ENCODE results near the gene RPS3A. TPM values are rescaled to one million over a fixed set of nuclear protein-coding genes. Genes with fewer than 3 reads are reported as not detected.
"Not testable (repeated sequence)": the region's sequence is repeated elsewhere in the genome, so short reads cannot be mapped to it uniquely, and the experiment has no call there.

Gene RPS3A
- total RNA-seq: 1,000 to 10,000 TPM; 2,226 to 2,409 (median 2,351) TPM

GRCh38 chr4:151099229-151099975, at the start of gene RPS3A:
RPS3A (plus strand) TSS chr4:151099628; CDS start chr4:151099653, 25 bp downstream.
- no peaks in the 10 kb centered on the region for H3K9me3 Mint-ChIP-seq
- peaks cover 37% of the 10 kb centered on the region for H3K36me3 Mint-ChIP-seq (ENCODE audit: insufficient read depth)
- peak within 1 kb of the TSS; percentile 99 for H3K4me3 Mint-ChIP-seq
- DNase-seq: peak; percentile 97
- peak; percentile 92 for ATAC-seq
- peaks cover 34% of the 10 kb centered on the region for H3K4me1 Mint-ChIP-seq (ENCODE audit: low read depth)
- no peaks in the 10 kb centered on the region for H3K27me3 Mint-ChIP-seq (ENCODE audit: low read depth)

GRCh38 chr4:151052785-151053184, 46.6 kb upstream of the RPS3A start:
- ATAC-seq: no peak

GRCh38 chr4:151055539-151055938, 43.9 kb upstream of the RPS3A start:
- Mint-ChIP-seq H3K4me1 (ENCODE audit: low read depth) (no peaks in the 10 kb centered on the region), H3K9me3 (no peaks in the 10 kb centered on the region), H3K36me3 (ENCODE audit: insufficient read depth) (no peaks in the 10 kb centered on the region), H3K27me3 (ENCODE audit: low read depth) (no peaks in the 10 kb centered on the region), H3K4me3 (no peak overlapping the region)
- ATAC-seq (no peak), DNase-seq (no peak)

More at GRCh38 chr4:151052785-151053184, 46.6 kb upstream of the RPS3A start:
- no peaks in the 10 kb centered on the region for H3K9me3 Mint-ChIP-seq
- H3K27me3 Mint-ChIP-seq (ENCODE audit: low read depth): no peaks in the 10 kb centered on the region
- DNase-seq: no peak
- H3K4me3 Mint-ChIP-seq: no peak overlapping the region
- no peaks in the 10 kb centered on the region for H3K36me3 Mint-ChIP-seq (ENCODE audit: insufficient read depth)
- H3K4me1 Mint-ChIP-seq (ENCODE audit: low read depth): no peaks in the 10 kb centered on the region

- not testable (repeated sequence) for H3K4me1 Mint-ChIP-seq (ENCODE audit: low read depth); H3K9me3 Mint-ChIP-seq; ATAC-seq; H3K4me3 Mint-ChIP-seq; H3K36me3 Mint-ChIP-seq (ENCODE audit: insufficient read depth); H3K27me3 Mint-ChIP-seq (ENCODE audit: low read depth); DNase-seq
Observed at GRCh38 chr4:151063143-151063542, 36.3 kb upstream of the RPS3A start.

- ATAC-seq: no peak
- H3K4me1 Mint-ChIP-seq (ENCODE audit: low read depth): no peaks in the 10 kb centered on the region
- no peaks in the 10 kb centered on the region for H3K9me3 Mint-ChIP-seq
- no peaks in the 10 kb centered on the region for H3K36me3 Mint-ChIP-seq (ENCODE audit: insufficient read depth)
- H3K4me3 Mint-ChIP-seq: no peak overlapping the region
- peaks cover 8% of the 10 kb centered on the region for H3K27me3 Mint-ChIP-seq (ENCODE audit: low read depth)
- DNase-seq: no peak
Observed at GRCh38 chr4:151067316-151067970, 32.0 kb upstream of the RPS3A start.

GRCh38 chr4:151074416-151074916, 25.0 kb upstream of the RPS3A start:
- Mint-ChIP-seq H3K9me3 (no peaks in the 10 kb centered on the region), H3K4me1 (ENCODE audit: low read depth) (no peaks in the 10 kb centered on the region), H3K27me3 (ENCODE audit: low read depth) (peaks cover 8% of the 10 kb centered on the region), H3K4me3 (no peak overlapping the region), H3K36me3 (ENCODE audit: insufficient read depth) (no peaks in the 10 kb centered on the region)
- no peak for DNase-seq
- ATAC-seq: no peak

- not testable (repeated sequence) for H3K4me3 Mint-ChIP-seq; H3K4me1 Mint-ChIP-seq (ENCODE audit: low read depth); DNase-seq; H3K9me3 Mint-ChIP-seq; H3K27me3 Mint-ChIP-seq (ENCODE audit: low read depth); H3K36me3 Mint-ChIP-seq (ENCODE audit: insufficient read depth)
- ATAC-seq: peak; percentile 53 to 72
Observed at GRCh38 chr4:151077978-151078377, 21.4 kb upstream of the RPS3A start.

- H3K27me3 Mint-ChIP-seq (ENCODE audit: low read depth): peaks cover 5% of the 10 kb centered on the region
- H3K9me3 Mint-ChIP-seq: no peaks in the 10 kb centered on the region
- no peaks in the 10 kb centered on the region for H3K4me1 Mint-ChIP-seq (ENCODE audit: low read depth)
- H3K36me3 Mint-ChIP-seq (ENCODE audit: insufficient read depth): no peaks in the 10 kb centered on the region
- no peak for ATAC-seq
- no peak overlapping the region for H3K4me3 Mint-ChIP-seq
- no peak for DNase-seq
Observed at GRCh38 chr4:151087467-151087866, 12.0 kb upstream of the RPS3A start.

- H3K4me1 Mint-ChIP-seq (ENCODE audit: low read depth): peaks cover 2% of the 10 kb centered on the region
- no peak for ATAC-seq
- H3K27me3 Mint-ChIP-seq (ENCODE audit: low read depth): peaks cover 8% of the 10 kb centered on the region
- DNase-seq: no peak
- no peak overlapping the region for H3K4me3 Mint-ChIP-seq
- no peaks in the 10 kb centered on the region for H3K9me3 Mint-ChIP-seq
- no peaks in the 10 kb centered on the region for H3K36me3 Mint-ChIP-seq (ENCODE audit: insufficient read depth)
Observed at GRCh38 chr4:151091047-151091446, 8.4 kb upstream of the RPS3A start.

GRCh38 chr4:151092488-151092887, 6.9 kb upstream of the RPS3A start:
- DNase-seq (no peak), ATAC-seq (no peak)
- Mint-ChIP-seq H3K4me3 (no peak overlapping the region), H3K27me3 (ENCODE audit: low read depth) (peaks cover 4% of the 10 kb centered on the region), H3K4me1 (ENCODE audit: low read depth) (peaks cover 2% of the 10 kb centered on the region), H3K36me3 (ENCODE audit: insufficient read depth) (no peaks in the 10 kb centered on the region), H3K9me3 (no peaks in the 10 kb centered on the region)

GRCh38 chr4:151093203-151093602, 6.2 kb upstream of the RPS3A start:
- DNase-seq (no peak), ATAC-seq (no peak)
- peaks cover 7% of the 10 kb centered on the region for H3K4me1 Mint-ChIP-seq (ENCODE audit: low read depth)
- H3K36me3 Mint-ChIP-seq (ENCODE audit: insufficient read depth): no peaks in the 10 kb centered on the region
- H3K27me3 Mint-ChIP-seq (ENCODE audit: low read depth): peaks cover 4% of the 10 kb centered on the region
- no peaks in the 10 kb centered on the region for H3K9me3 Mint-ChIP-seq
- no peak overlapping the region for H3K4me3 Mint-ChIP-seq

- H3K9me3 Mint-ChIP-seq: no peaks in the 10 kb centered on the region
- no peak for DNase-seq
- ATAC-seq: no peak
- no peaks in the 10 kb centered on the region for H3K36me3 Mint-ChIP-seq (ENCODE audit: insufficient read depth)
- peaks cover 4% of the 10 kb centered on the region for H3K27me3 Mint-ChIP-seq (ENCODE audit: low read depth)
- peaks cover 14% of the 10 kb centered on the region for H3K4me1 Mint-ChIP-seq (ENCODE audit: low read depth)
- no peak overlapping the region for H3K4me3 Mint-ChIP-seq
Observed at GRCh38 chr4:151094290-151094751, 5.1 kb upstream of the RPS3A start.

GRCh38 chr4:151095142-151095541, 4.3 kb upstream of the RPS3A start:
- H3K27me3 Mint-ChIP-seq (ENCODE audit: low read depth): peaks cover 4% of the 10 kb centered on the region
- ATAC-seq (no peak), DNase-seq (no peak)
- peaks cover 6% of the 10 kb centered on the region for H3K36me3 Mint-ChIP-seq (ENCODE audit: insufficient read depth)
- H3K9me3 Mint-ChIP-seq: no peaks in the 10 kb centered on the region
- H3K4me3 Mint-ChIP-seq: no peak overlapping the region
- H3K4me1 Mint-ChIP-seq (ENCODE audit: low read depth): peaks cover 15% of the 10 kb centered on the region

GRCh38 chr4:151097759-151098158, 1.7 kb upstream of the RPS3A start:
- no peak overlapping the region for H3K4me3 Mint-ChIP-seq
- ATAC-seq (no peak), DNase-seq (no peak)
- no peaks in the 10 kb centered on the region for H3K9me3 Mint-ChIP-seq
- peaks cover 31% of the 10 kb centered on the region for H3K4me1 Mint-ChIP-seq (ENCODE audit: low read depth)
- peaks cover 4% of the 10 kb centered on the region for H3K27me3 Mint-ChIP-seq (ENCODE audit: low read depth)
- peaks cover 27% of the 10 kb centered on the region for H3K36me3 Mint-ChIP-seq (ENCODE audit: insufficient read depth)

GRCh38 chr4:151098979-151099228, 524 bp upstream of the RPS3A start:
- peaks cover 32% of the 10 kb centered on the region for H3K4me1 Mint-ChIP-seq (ENCODE audit: low read depth)
- no peaks in the 10 kb centered on the region for H3K9me3 Mint-ChIP-seq
- ATAC-seq (no peak), DNase-seq (no peak)
- peak overlapping the region; percentile 99 for H3K4me3 Mint-ChIP-seq
- H3K27me3 Mint-ChIP-seq (ENCODE audit: low read depth): no peaks in the 10 kb centered on the region
- H3K36me3 Mint-ChIP-seq (ENCODE audit: insufficient read depth): peaks cover 35% of the 10 kb centered on the region
